Neural progenitor cell (in vitro differentiated cells): Measurements from ENCODE around the gene KRTAP3-2.

Experiments used
- EZH2 ChIP-seq: fragments of 200-600 bp; sonication (generic); IDR thresholded peaks from 2 replicates; pipeline ENCODE4 v1.6.1; 2017; ENCODE audit warnings: antibody characterized with exemption, mild to moderate bottlenecking, moderate library complexity
- TF ChIP-seq, protein P1 (sequence below): fragments of 200-600 bp; sonication (generic); IDR thresholded peaks from 2 replicates; pipeline ENCODE4 v1.5.1; 2017; ENCODE audit warnings: antibody characterized with exemption, mild to moderate bottlenecking

DNA sequence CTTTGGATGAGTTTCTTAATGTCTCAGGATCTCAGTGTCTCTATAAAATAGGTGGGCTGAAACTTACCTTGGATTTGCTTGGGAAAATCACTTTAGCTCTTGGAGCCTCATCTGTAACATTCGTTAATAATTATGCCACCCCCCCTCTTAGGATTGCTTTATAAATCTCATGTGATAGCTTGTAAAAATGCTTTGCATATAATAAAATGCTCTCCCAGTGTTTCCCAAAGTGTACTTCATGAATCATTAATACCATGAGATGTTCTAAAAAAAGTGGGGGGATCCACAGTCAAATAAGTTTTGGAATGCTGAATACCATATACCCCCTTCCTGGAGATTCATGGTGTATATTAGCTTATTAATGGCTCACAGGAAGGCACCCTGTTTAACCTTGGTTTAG is 38.1 kb downstream of the KRTAP3-2 start:
- TF ChIP-seq, protein P1, sequence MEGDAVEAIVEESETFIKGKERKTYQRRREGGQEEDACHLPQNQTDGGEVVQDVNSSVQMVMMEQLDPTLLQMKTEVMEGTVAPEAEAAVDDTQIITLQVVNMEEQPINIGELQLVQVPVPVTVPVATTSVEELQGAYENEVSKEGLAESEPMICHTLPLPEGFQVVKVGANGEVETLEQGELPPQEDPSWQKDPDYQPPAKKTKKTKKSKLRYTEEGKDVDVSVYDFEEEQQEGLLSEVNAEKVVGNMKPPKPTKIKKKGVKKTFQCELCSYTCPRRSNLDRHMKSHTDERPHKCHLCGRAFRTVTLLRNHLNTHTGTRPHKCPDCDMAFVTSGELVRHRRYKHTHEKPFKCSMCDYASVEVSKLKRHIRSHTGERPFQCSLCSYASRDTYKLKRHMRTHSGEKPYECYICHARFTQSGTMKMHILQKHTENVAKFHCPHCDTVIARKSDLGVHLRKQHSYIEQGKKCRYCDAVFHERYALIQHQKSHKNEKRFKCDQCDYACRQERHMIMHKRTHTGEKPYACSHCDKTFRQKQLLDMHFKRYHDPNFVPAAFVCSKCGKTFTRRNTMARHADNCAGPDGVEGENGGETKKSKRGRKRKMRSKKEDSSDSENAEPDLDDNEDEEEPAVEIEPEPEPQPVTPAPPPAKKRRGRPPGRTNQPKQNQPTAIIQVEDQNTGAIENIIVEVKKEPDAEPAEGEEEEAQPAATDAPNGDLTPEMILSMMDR = no peak
- no peak for TF ChIP-seq EZH2
